HepG2 (cell line): ENCODE measurements around the gene FDPS. TPM values are rescaled to one million over a fixed set of nuclear protein-coding genes. Genes with fewer than 3 reads are reported as not detected.

Source experiments
- CREM ChIP-seq, 2 experiments: sonication (generic) in 1 of 2; formaldehyde crosslinking in 1 of 2; IDR thresholded peaks; 2 replicates each; pipeline versions ENCODE4 v1.4.0 to v1.6.1; 2016 to 2020; ENCODE audit warnings: antibody characterized with exemption in 1 of 2, mild to moderate bottlenecking in 1 of 2, missing genetic modification reagents in 1 of 2
- HOXA3 ChIP-seq: sonication (generic); formaldehyde crosslinking; IDR thresholded peaks from 2 replicates; pipeline ENCODE4 v1.5.0; 2020; ENCODE audit warnings: missing genetic modification reagents
- POLR2AphosphoS2 ChIP-seq: IDR thresholded peaks from 2 replicates; pipeline ENCODE4 v1.6.1; 2011; ENCODE audit warnings: low read depth, low read length, improper control_type of control experiment
- RBM22 ChIP-seq: fragments of 200-400 bp; formaldehyde crosslinking; optimal IDR thresholded peaks from 2 replicates; pipeline ENCODE3; 2017; ENCODE audit warnings: mild to moderate bottlenecking, low read length, moderate library complexity
- RFXANK ChIP-seq: IDR thresholded peaks from 2 replicates; pipeline ENCODE4 v1.6.1; 2016
- U2AF1 ChIP-seq: fragments of 200-400 bp; formaldehyde crosslinking; optimal IDR thresholded peaks from 2 replicates; pipeline ENCODE3; 2017; ENCODE audit warnings: mild to moderate bottlenecking, low read depth, low read length
- ZNF33A ChIP-seq: sonication (generic); formaldehyde crosslinking; IDR thresholded peaks from 2 replicates; pipeline ENCODE4 v1.5.1; 2020; ENCODE audit warnings: missing genetic modification reagents, mild to moderate bottlenecking, moderate library complexity, borderline replicate concordance
- ZNF556 ChIP-seq: sonication (generic); formaldehyde crosslinking; IDR thresholded peaks from 2 replicates; pipeline ENCODE4 v1.4.0; 2020; ENCODE audit warnings: mild to moderate bottlenecking, missing genetic modification reagents, borderline replicate concordance
- ZNF674 ChIP-seq: sonication (generic); formaldehyde crosslinking; IDR thresholded peaks from 2 replicates; pipeline ENCODE4 v1.5.0; 2020; ENCODE audit warnings: low read depth, mild to moderate bottlenecking, missing genetic modification reagents
- polyA plus RNA-seq, 8 experiments: library from polyadenylated mRNA; depleted of rRNA in 3 of 8; stranded (reverse) in 7 of 8; unstranded in 1 of 8; fragments of >200 nt; fragmentation: Illumina TruSeq in 4 of 8; extraction: Trizol in 4 of 8; gene quantifications; 2 replicates each; pipeline versions ENCODE4 v1.2.1 to v1.2.3, GENCODE V29; 2011 to 2016; ENCODE audit warnings: low read depth in 4 of 8, missing spikeins in 1 of 8, mixed read lengths in 1 of 8; ENCODE audit not compliant: insufficient read depth in 1 of 8
- total RNA-seq, 5 experiments: library from RNA; depleted of rRNA; stranded (reverse); fragments of >200 nt; fragmentation: Illumina TruSeq; extraction: Trizol; gene quantifications; 2 replicates each; pipeline ENCODE4 v1.2.3, GENCODE V29; 2016; ENCODE audit warnings: low read depth in 1 of 5
- TF ChIP-seq, protein P1 (sequence below), 2 experiments: sonication (generic) in 1 of 2; formaldehyde crosslinking in 1 of 2; IDR thresholded peaks; 2 replicates each; pipeline versions ENCODE4 v1.4.0 to v1.6.1; 2016 to 2020; ENCODE audit warnings: borderline replicate concordance in 1 of 2, low read depth in 1 of 2, mild to moderate bottlenecking in 1 of 2, missing genetic modification reagents in 1 of 2
- TF ChIP-seq, protein P2 (sequence below): sonication (generic); formaldehyde crosslinking; IDR thresholded peaks from 2 replicates; pipeline ENCODE4 v1.4.0; 2020; ENCODE audit warnings: missing genetic modification reagents
- TF ChIP-seq, protein P3 (sequence below): IDR thresholded peaks from 2 replicates; pipeline ENCODE4 v1.6.1; 2016; ENCODE audit warnings: control low read depth
- TF ChIP-seq, protein P4 (sequence below): sonication (generic); formaldehyde crosslinking; IDR thresholded peaks from 2 replicates; pipeline ENCODE4 v1.5.0; 2020; ENCODE audit warnings: missing genetic modification reagents, mild to moderate bottlenecking, borderline replicate concordance
- TF ChIP-seq, protein P5 (sequence below): sonication (generic); formaldehyde crosslinking; IDR thresholded peaks from 2 replicates; pipeline ENCODE4 v1.4.0; 2020; ENCODE audit warnings: low read depth, missing genetic modification reagents

The FDPS gene
- total and polyA plus RNA-seq, 2 of the 13 experiments (the other 11 are each of a cell fraction or from before 2014, with no cell fraction given): 264 to 519 TPM

DNA sequence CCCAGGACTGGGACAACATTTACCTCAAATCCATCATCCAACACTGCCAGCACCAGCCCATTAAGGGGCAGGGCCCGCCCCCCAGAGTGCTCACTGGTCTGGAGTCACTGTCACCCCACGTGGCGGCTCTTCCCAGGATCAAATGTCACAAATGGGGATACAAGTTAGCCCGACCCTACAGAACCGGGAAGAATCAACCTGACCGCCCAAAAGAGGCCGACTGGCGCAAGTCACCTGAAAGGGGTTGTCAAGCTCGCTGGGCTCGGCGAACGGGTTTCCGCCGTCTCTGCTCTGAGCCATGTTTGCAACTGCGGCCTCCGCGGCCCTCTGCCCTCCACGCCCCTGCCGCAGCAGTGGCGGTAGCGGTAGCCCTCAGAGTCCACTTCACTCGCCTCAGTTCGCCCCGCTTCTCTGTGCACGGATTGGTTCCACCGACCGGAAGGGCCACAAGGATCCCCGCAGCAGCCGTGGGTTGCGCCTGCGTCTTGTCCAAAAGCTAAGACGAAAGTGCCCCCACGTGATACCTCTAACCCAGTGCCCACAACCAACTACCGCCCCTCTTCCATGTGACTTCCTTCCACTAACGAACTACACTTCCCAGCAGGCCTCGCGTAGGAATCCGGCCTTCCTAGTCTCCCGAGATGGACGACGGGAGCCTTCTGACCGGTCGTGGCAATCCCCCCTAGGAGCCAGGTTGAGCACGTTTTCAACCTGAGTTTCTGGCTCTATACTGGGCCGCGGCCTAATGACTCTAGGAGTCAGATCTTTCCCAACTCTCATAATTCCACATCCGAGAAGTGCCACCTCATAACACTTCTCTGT lies 46.6 kb upstream of the FDPS start, which contains the start of gene SCAMP3 (continued):
- TF ChIP-seq, protein P1, sequence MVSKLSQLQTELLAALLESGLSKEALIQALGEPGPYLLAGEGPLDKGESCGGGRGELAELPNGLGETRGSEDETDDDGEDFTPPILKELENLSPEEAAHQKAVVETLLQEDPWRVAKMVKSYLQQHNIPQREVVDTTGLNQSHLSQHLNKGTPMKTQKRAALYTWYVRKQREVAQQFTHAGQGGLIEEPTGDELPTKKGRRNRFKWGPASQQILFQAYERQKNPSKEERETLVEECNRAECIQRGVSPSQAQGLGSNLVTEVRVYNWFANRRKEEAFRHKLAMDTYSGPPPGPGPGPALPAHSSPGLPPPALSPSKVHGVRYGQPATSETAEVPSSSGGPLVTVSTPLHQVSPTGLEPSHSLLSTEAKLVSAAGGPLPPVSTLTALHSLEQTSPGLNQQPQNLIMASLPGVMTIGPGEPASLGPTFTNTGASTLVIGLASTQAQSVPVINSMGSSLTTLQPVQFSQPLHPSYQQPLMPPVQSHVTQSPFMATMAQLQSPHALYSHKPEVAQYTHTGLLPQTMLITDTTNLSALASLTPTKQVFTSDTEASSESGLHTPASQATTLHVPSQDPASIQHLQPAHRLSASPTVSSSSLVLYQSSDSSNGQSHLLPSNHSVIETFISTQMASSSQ (IDR thresholded peaks at IDR 0.05; ENCODE audit: low read depth): no peak
- TF ChIP-seq, protein P1 (CRISPR knock-in tag; IDR thresholded peaks at IDR 0.05; ENCODE audit: borderline replicate concordance): no peak; the same call in 1 of the 2 replicates
- TF ChIP-seq, protein P2, sequence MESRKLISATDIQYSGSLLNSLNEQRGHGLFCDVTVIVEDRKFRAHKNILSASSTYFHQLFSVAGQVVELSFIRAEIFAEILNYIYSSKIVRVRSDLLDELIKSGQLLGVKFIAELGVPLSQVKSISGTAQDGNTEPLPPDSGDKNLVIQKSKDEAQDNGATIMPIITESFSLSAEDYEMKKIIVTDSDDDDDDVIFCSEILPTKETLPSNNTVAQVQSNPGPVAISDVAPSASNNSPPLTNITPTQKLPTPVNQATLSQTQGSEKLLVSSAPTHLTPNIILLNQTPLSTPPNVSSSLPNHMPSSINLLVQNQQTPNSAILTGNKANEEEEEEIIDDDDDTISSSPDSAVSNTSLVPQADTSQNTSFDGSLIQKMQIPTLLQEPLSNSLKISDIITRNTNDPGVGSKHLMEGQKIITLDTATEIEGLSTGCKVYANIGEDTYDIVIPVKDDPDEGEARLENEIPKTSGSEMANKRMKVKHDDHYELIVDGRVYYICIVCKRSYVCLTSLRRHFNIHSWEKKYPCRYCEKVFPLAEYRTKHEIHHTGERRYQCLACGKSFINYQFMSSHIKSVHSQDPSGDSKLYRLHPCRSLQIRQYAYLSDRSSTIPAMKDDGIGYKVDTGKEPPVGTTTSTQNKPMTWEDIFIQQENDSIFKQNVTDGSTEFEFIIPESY (CRISPR knock-in tag): no peak
- TF ChIP-seq, protein P3, sequence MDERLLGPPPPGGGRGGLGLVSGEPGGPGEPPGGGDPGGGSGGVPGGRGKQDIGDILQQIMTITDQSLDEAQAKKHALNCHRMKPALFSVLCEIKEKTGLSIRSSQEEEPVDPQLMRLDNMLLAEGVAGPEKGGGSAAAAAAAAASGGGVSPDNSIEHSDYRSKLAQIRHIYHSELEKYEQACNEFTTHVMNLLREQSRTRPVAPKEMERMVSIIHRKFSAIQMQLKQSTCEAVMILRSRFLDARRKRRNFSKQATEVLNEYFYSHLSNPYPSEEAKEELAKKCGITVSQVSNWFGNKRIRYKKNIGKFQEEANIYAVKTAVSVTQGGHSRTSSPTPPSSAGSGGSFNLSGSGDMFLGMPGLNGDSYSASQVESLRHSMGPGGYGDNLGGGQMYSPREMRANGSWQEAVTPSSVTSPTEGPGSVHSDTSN (CRISPR knock-in tag): no peak
- TF ChIP-seq CREM (IDR thresholded peaks at IDR 0.05): peak; percentile 89
- no peak for TF ChIP-seq CREM (CRISPR knock-in tag; IDR thresholded peaks at IDR 0.05)
- no peak for TF ChIP-seq ZNF556 (CRISPR knock-in tag)
- TF ChIP-seq ZNF674 (CRISPR knock-in tag): no peak
- TF ChIP-seq U2AF1: no peak
- TF ChIP-seq ZNF33A (CRISPR knock-in tag): peak; percentile 75; the same call in 1 of the 2 replicates
- TF ChIP-seq HOXA3 (CRISPR knock-in tag): peak; percentile 76
- TF ChIP-seq POLR2AphosphoS2: no peak
- TF ChIP-seq RFXANK (CRISPR knock-in tag): no peak
- peak; percentile 98 for TF ChIP-seq RBM22
- TF ChIP-seq, protein P4, sequence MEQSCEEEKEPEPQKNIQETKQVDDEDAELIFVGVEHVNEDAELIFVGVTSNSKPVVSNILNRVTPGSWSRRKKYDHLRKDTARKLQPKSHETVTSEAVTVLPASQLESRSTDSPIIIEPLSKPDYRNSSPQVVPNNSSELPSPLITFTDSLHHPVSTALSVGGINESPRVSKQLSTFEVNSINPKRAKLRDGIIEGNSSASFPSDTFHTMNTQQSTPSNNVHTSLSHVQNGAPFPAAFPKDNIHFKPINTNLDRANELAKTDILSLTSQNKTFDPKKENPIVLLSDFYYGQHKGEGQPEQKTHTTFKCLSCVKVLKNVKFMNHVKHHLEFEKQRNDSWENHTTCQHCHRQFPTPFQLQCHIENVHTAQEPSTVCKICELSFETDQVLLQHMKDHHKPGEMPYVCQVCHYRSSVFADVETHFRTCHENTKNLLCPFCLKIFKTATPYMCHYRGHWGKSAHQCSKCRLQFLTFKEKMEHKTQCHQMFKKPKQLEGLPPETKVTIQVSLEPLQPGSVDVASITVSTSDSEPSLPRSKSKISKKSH: no peak
- TF ChIP-seq, protein P5, sequence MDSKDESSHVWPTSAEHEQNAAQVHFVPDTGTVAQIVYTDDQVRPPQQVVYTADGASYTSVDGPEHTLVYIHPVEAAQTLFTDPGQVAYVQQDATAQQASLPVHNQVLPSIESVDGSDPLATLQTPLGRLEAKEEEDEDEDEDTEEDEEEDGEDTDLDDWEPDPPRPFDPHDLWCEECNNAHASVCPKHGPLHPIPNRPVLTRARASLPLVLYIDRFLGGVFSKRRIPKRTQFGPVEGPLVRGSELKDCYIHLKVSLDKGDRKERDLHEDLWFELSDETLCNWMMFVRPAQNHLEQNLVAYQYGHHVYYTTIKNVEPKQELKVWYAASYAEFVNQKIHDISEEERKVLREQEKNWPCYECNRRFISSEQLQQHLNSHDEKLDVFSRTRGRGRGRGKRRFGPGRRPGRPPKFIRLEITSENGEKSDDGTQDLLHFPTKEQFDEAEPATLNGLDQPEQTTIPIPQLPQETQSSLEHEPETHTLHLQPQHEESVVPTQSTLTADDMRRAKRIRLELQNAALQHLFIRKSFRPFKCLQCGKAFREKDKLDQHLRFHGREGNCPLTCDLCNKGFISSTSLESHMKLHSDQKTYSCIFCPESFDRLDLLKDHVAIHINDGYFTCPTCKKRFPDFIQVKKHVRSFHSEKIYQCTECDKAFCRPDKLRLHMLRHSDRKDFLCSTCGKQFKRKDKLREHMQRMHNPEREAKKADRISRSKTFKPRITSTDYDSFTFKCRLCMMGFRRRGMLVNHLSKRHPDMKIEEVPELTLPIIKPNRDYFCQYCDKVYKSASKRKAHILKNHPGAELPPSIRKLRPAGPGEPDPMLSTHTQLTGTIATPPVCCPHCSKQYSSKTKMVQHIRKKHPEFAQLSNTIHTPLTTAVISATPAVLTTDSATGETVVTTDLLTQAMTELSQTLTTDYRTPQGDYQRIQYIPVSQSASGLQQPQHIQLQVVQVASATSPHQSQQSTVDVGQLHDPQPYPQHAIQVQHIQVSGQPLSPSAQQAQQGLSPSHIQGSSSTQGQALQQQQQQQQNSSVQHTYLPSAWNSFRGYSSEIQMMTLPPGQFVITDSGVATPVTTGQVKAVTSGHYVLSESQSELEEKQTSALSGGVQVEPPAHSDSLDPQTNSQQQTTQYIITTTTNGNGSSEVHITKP (CRISPR knock-in tag): no peak
